DOHH2 (cell line): Measurements from ENCODE around the gene TGFBR2.
"Not testable (repeated sequence)": the region's sequence is repeated elsewhere in the genome, so short reads cannot be mapped to it uniquely, and the experiment has no call there.

Source experiments
- H3F3A ChIP-seq: fragments of 200-600 bp; sonication (generic), shearing (Covaris generic); 2 replicates; pipeline ENCODE4 v1.6.0; 2016; ENCODE audit warnings: antibody characterized with exemption, mild to moderate bottlenecking; ENCODE audit not compliant: control insufficient read depth, insufficient read depth
- H3K27ac ChIP-seq: fragments of 200-600 bp; sonication (generic); 2 replicates; pipeline ENCODE4 v1.5.1; 2014; ENCODE audit warnings: low read depth, mild to moderate bottlenecking, low read length, moderate library complexity
- H3K27me3 ChIP-seq: fragments of 200-600 bp; sonication (generic); 2 replicates; pipeline ENCODE4 v1.6.1; 2014; ENCODE audit warnings: mild to moderate bottlenecking, low read length, mixed read lengths; ENCODE audit not compliant: control insufficient read depth
- H3K36me3 ChIP-seq: fragments of 200-600 bp; sonication (generic); 2 replicates; pipeline ENCODE4 v1.6.1; 2014; ENCODE audit warnings: mild to moderate bottlenecking, low read length, moderate library complexity, mixed read lengths; ENCODE audit not compliant: control insufficient read depth
- H3K4me1 ChIP-seq: fragments of 200-600 bp; sonication (generic); 2 replicates; pipeline ENCODE4 v1.6.1; 2014; ENCODE audit warnings: mild to moderate bottlenecking, low read length, mixed read lengths; ENCODE audit not compliant: control insufficient read depth
- H3K4me2 ChIP-seq: fragments of 200-600 bp; sonication (generic); 2 replicates; pipeline ENCODE4 v1.6.0; 2014; ENCODE audit warnings: mild to moderate bottlenecking, low read length, moderate library complexity
- H3K4me3 ChIP-seq: fragments of 200-600 bp; sonication (generic); 2 replicates; pipeline ENCODE4 v1.5.1; 2014; ENCODE audit warnings: mild to moderate bottlenecking, low read length, mixed read lengths
- H3K79me2 ChIP-seq: fragments of 200-600 bp; sonication (generic); 2 replicates; pipeline ENCODE4 v1.6.1; 2014; ENCODE audit warnings: mild to moderate bottlenecking, low read length, mixed read lengths; ENCODE audit not compliant: control insufficient read depth
- H3K9me2 ChIP-seq: fragments of 200-600 bp; sonication (generic); replicated peaks from 2 replicates; pipeline ENCODE4 v1.6.1; 2014; ENCODE audit warnings: mild to moderate bottlenecking, low read length, mixed read lengths; ENCODE audit not compliant: control insufficient read depth
- H3K9me3 ChIP-seq: fragments of 200-600 bp; sonication (generic); 2 replicates; pipeline ENCODE4 v1.6.1; 2014; ENCODE audit warnings: antibody characterized with exemption, low read length, mixed read lengths; ENCODE audit not compliant: control insufficient read depth, insufficient read depth
- H4K20me1 ChIP-seq: fragments of 200-600 bp; sonication (generic); 2 replicates; pipeline ENCODE4 v1.6.0; 2014; ENCODE audit warnings: low read depth, mild to moderate bottlenecking, antibody characterized with exemption, low read length, moderate library complexity; ENCODE audit not compliant: control insufficient read depth, insufficient read depth
- EZH2phosphoT487 ChIP-seq: fragments of 200-600 bp; sonication (generic); IDR thresholded peaks from 2 replicates; pipeline ENCODE4 v1.6.1; 2017; ENCODE audit warnings: borderline replicate concordance, mild to moderate bottlenecking, antibody characterized with exemption, low read length, moderate library complexity, mixed read lengths
- TF ChIP-seq, protein P1 (sequence below): fragments of 200-600 bp; sonication (generic); IDR thresholded peaks from one replicate; pipeline ENCODE4 v1.5.1; 2014; ENCODE audit warnings: antibody characterized with exemption, mild to moderate bottlenecking, low read depth, low read length; ENCODE audit not compliant: poor library complexity, severe bottlenecking

Gene TGFBR2

DNA sequence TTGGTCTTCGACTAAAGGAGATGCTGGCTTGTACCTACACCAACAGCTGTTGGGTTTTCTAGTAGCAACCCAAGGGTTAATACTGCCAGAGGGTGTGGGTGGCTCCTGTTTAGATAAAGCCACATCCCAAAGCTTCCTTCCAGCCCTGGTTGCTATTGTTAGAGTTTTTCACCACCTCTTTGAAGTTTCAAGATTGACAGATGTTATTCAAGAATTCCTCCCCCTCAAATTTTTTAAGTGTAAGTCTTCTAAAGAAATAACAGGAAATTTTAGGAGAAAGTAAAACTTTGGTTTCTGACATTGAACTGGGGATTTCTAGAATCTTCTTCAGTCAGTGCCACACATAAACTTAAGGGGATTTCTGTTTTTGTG lies 60.9 kb downstream of the TGFBR2 start:
- H3K27ac ChIP-seq = no peak overlapping the region
- peaks cover 3% of the 10 kb centered on the region; the same call in 1 of the 2 replicates for H3F3A ChIP-seq
- H3K4me2 ChIP-seq = no peak overlapping the region
- no peaks in the 10 kb centered on the region for H4K20me1 ChIP-seq
- H3K36me3 ChIP-seq = peaks cover 32% of the 10 kb centered on the region
- H3K9me3 ChIP-seq = 0 out of 2 replicates have a peak, but pooled peaks cover 3% of the 10 kb centered on the region
- no peaks in the 10 kb centered on the region for H3K79me2 ChIP-seq
- no peak overlapping the region for H3K4me3 ChIP-seq
- H3K9me2 ChIP-seq = no peaks in the 10 kb centered on the region
- H3K27me3 ChIP-seq = no peaks in the 10 kb centered on the region
- H3K4me1 ChIP-seq = peaks cover 38% of the 10 kb centered on the region
- TF ChIP-seq EZH2phosphoT487 = no peak
- TF ChIP-seq, protein P1, sequence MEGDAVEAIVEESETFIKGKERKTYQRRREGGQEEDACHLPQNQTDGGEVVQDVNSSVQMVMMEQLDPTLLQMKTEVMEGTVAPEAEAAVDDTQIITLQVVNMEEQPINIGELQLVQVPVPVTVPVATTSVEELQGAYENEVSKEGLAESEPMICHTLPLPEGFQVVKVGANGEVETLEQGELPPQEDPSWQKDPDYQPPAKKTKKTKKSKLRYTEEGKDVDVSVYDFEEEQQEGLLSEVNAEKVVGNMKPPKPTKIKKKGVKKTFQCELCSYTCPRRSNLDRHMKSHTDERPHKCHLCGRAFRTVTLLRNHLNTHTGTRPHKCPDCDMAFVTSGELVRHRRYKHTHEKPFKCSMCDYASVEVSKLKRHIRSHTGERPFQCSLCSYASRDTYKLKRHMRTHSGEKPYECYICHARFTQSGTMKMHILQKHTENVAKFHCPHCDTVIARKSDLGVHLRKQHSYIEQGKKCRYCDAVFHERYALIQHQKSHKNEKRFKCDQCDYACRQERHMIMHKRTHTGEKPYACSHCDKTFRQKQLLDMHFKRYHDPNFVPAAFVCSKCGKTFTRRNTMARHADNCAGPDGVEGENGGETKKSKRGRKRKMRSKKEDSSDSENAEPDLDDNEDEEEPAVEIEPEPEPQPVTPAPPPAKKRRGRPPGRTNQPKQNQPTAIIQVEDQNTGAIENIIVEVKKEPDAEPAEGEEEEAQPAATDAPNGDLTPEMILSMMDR = no peak

DNA sequence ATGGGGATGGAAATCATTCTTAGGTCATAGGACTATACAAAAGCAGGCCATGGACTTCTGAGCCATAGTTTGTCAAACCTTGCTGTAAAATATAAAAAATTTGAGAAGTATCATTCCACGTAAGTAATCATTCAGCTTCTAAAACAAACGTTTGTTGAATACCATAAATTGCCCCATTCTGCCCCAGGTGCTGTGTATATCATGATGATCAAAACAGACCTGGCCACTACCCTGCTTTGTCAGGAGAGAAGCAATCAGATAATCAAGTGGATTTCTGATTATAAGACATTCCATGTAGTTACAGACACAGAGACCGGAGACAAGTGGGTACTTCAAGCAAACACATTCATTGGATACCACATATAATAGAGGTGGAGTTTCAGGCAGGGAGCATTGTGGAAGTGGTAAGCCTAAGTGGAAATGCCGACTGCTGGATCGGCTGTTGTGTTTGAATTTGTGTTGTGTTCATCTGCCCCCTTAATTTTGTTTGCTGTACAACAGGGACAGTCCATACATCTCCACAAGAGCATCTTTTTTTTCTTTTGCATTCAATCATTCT lies 61.7 kb downstream of the TGFBR2 start:
- Histone ChIP-seq H3K4me1 (peaks cover 38% of the 10 kb centered on the region), H3K4me3 (no peak overlapping the region), H3K36me3 (peaks cover 40% of the 10 kb centered on the region), H3K27ac (no peak overlapping the region), H3F3A (peaks cover 3% of the 10 kb centered on the region; the same call in 1 of the 2 replicates), H3K27me3 (no peaks in the 10 kb centered on the region), H3K4me2 (no peak overlapping the region), H3K79me2 (no peaks in the 10 kb centered on the region), H3K9me2 (no peaks in the 10 kb centered on the region), H3K9me3 (0 out of 2 replicates have a peak, but pooled peaks cover 3% of the 10 kb centered on the region), H4K20me1 (no peaks in the 10 kb centered on the region)
- no peak for TF ChIP-seq EZH2phosphoT487
- TF ChIP-seq, protein P1 = no peak

DNA sequence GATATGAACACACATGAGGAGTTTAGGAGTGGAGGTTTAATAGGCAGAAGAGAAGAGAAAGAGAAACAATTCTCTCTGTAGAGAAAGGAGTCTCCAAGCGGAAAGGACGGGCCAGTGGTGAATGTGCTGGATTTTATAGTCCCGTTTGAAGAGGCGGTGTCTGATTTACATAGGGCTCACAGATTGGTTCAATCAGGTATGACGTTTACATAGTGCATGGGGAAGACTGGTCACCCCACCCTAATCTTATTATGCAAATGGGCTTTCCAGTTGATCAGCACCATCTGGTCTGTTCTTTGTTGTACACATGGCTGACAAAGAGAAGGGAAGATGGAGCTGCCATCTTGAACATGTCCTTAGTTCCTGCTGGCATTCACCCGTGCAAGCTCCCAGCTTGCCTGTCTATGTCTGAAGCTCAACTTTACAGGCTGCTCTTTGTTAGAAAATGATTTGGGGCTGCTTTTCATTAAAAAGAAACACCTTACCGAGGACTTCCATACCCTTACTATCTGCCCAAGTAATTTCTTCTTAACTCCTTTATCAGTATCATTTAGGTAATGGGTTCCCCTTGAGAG lies 63.0 kb downstream of the TGFBR2 start:
- H3K27me3 ChIP-seq, H3K79me2 ChIP-seq, H3F3A ChIP-seq, H3K4me2 ChIP-seq, H3K4me3 ChIP-seq, H3K9me3 ChIP-seq, H4K20me1 ChIP-seq, H3K27ac ChIP-seq, H3K9me2 ChIP-seq: not testable (repeated sequence)
- Histone ChIP-seq H3K4me1 (peaks cover 29% of the 10 kb centered on the region), H3K36me3 (peaks cover 49% of the 10 kb centered on the region)

DNA sequence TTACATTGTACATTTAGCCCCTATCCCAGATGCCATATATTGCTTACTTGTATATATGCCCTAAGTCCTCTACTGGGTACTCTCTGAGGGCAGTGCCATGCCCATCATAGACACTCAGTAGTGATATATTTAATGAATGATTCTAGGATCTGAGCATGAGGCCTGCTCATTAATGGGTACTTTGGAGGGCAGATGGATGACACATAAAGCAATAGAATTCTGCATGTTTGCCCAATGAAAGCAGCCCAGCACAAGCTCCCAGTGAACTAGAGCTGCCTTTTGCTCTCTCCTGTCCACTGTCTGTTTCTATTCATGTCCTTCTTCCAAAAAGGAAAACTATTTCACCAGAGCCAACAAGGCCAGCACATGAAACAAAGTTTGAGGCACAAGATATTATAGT lies 63.9 kb downstream of the TGFBR2 start:
- Histone ChIP-seq H3K4me3 (no peak overlapping the region), H3K9me3 (0 out of 2 replicates have a peak, but pooled peaks cover 3% of the 10 kb centered on the region), H3K36me3 (peaks cover 57% of the 10 kb centered on the region), H3K27ac (no peak overlapping the region), H3K79me2 (no peaks in the 10 kb centered on the region), H3F3A (peaks cover 3% of the 10 kb centered on the region; the same call in 1 of the 2 replicates), H3K4me2 (no peak overlapping the region), H4K20me1 (no peaks in the 10 kb centered on the region), H3K27me3 (no peaks in the 10 kb centered on the region), H3K9me2 (no peaks in the 10 kb centered on the region), H3K4me1 (peaks cover 20% of the 10 kb centered on the region)
- TF ChIP-seq EZH2phosphoT487 = no peak
- TF ChIP-seq, protein P1 = no peak
